ENCODE results near the gene PADI1.

PADI1 gene

DNA sequence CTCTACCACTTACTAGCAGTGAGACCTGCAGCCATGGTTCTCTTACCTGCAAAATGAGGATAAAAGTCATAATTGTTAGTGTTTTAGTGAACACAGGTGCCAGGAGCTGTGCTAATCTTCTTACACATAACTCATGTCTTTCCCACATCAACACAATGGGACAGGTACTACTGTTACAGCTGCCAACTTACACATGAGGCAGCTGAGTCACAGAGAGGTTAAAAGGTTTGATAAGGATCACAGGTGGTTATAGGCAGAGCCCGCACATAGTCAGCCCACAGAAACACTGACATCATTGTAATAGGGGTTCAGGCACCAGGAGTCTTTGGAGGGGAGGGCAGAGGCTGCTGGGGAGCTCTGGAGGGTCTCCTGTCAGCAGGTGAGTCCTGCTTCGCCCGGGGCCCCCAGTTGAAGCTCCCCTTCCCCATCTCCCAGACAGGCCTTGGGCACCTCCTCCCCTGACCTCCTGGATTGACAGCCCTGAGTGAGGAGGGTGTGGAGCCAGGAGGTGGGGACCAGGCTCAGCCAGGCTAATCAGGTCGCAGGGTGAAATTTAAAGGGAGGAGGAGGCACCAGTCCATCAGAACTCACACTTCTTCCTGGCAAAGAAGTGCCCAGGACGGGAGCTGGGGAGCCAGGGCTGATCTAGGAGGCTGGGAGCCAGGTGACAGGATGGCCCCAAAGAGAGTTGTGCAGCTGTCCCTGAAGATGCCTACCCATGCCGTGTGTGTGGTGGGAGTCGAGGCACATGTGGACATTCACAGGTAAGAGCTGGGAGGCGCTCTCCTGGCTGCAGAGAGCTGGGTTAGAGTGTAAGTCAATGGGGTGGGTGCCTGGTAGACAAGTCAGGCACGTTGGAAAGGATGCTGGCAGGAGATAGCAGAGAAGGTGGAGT is at the start of gene PADI1:
Gene PADI1, plus strand, starts transcription at position 583 of the 895 bp plus-strand sequence. Its CDS starts 90 bp downstream, at position 673.
- Histone ChIP-seq H3K27ac (no peak within 1 kb of the TSS), H3K27me3 (ENCODE audit: insufficient read depth, low read depth, severe bottlenecking) (no peaks in the 10 kb centered on the region), H3K4me3 (ENCODE audit: low read depth, low read length) (no peak within 1 kb of the TSS), H3K9me3 (ENCODE audit: severe bottlenecking) (no peaks in the 10 kb centered on the region), H3K36me3 (no peaks in the 10 kb centered on the region)
- TF ChIP-seq, protein P1, sequence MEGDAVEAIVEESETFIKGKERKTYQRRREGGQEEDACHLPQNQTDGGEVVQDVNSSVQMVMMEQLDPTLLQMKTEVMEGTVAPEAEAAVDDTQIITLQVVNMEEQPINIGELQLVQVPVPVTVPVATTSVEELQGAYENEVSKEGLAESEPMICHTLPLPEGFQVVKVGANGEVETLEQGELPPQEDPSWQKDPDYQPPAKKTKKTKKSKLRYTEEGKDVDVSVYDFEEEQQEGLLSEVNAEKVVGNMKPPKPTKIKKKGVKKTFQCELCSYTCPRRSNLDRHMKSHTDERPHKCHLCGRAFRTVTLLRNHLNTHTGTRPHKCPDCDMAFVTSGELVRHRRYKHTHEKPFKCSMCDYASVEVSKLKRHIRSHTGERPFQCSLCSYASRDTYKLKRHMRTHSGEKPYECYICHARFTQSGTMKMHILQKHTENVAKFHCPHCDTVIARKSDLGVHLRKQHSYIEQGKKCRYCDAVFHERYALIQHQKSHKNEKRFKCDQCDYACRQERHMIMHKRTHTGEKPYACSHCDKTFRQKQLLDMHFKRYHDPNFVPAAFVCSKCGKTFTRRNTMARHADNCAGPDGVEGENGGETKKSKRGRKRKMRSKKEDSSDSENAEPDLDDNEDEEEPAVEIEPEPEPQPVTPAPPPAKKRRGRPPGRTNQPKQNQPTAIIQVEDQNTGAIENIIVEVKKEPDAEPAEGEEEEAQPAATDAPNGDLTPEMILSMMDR (IDR thresholded peaks at IDR 0.05; ENCODE audit: low read depth, low read length): no peak
- DNase-seq: no peak

DNA sequence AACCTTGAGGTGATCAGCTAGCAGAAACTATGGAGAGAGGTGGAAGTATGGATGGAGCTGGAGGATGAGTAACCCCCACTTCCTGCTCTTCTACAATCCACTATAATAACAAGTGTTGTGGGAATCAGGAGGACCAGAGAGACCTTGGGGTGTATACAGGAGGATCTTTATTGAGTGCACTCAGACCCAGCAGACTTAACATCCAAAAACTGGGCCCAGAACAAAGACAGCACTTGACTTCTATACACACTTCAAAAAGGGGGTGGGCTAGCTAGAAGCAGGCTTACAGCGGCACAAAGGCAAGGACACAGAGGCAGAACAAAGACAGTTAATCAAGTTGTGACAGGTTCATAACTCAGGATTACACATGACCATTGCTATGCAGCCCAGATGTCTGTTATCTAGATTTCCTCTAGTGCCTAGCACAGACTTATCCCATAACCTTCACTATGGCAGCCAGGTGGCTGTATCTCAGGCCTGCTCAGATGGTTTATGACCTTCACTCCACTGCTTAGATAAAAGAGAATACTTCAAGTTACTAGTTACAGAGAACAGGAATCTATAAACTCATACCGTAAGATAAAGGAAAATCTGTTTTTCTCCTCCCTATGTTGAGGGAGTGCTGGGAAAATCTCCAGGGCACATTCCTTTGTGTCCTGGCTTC is 49.5 kb upstream of the PADI1 start:
- TF ChIP-seq, protein P1 (IDR thresholded peaks at IDR 0.05; ENCODE audit: low read depth, low read length): no peak
- no peak for DNase-seq
- no peaks in the 10 kb centered on the region for H3K36me3 ChIP-seq
- H3K27ac ChIP-seq: no peak overlapping the region
- H3K9me3 ChIP-seq (ENCODE audit: severe bottlenecking): peaks cover 24% of the 10 kb centered on the region
- no peaks in the 10 kb centered on the region for H3K27me3 ChIP-seq (ENCODE audit: insufficient read depth, low read depth, severe bottlenecking)
- H3K4me3 ChIP-seq (ENCODE audit: low read depth, low read length): no peak overlapping the region

GRCh38 chr1:17156108-17156507 is 48.8 kb upstream of the PADI1 start:
- TF ChIP-seq, protein P1 (IDR thresholded peaks at IDR 0.05; ENCODE audit: low read depth, low read length): no peak
- Histone ChIP-seq H3K4me3 (ENCODE audit: low read depth, low read length) (no peak overlapping the region), H3K27ac (no peak overlapping the region), H3K9me3 (ENCODE audit: severe bottlenecking) (peaks cover 24% of the 10 kb centered on the region), H3K27me3 (ENCODE audit: insufficient read depth, low read depth, severe bottlenecking) (no peaks in the 10 kb centered on the region), H3K36me3 (no peaks in the 10 kb centered on the region)
- no peak for DNase-seq

- Histone ChIP-seq H3K4me3 (ENCODE audit: low read depth, low read length) (no peak overlapping the region), H3K27me3 (ENCODE audit: insufficient read depth, low read depth, severe bottlenecking) (no peaks in the 10 kb centered on the region), H3K27ac (no peak overlapping the region), H3K9me3 (ENCODE audit: severe bottlenecking) (peaks cover 16% of the 10 kb centered on the region), H3K36me3 (no peaks in the 10 kb centered on the region)
- TF ChIP-seq, protein P1 (IDR thresholded peaks at IDR 0.05; ENCODE audit: low read depth, low read length): no peak
- no peak for DNase-seq
These were observed 46.0 kb upstream of the PADI1 start for GRCh38 chr1:17158961-17159360.

- no peaks in the 10 kb centered on the region for H3K27me3 ChIP-seq (ENCODE audit: insufficient read depth, low read depth, severe bottlenecking)
- H3K9me3 ChIP-seq (ENCODE audit: severe bottlenecking): peaks cover 4% of the 10 kb centered on the region
- TF ChIP-seq, protein P1 (IDR thresholded peaks at IDR 0.05; ENCODE audit: low read depth, low read length): no peak
- DNase-seq: no peak
- H3K36me3 ChIP-seq: no peaks in the 10 kb centered on the region
- no peak overlapping the region for H3K4me3 ChIP-seq (ENCODE audit: low read depth, low read length)
- H3K27ac ChIP-seq: no peak overlapping the region
These were observed 43.7 kb upstream of the PADI1 start for GRCh38 chr1:17161137-17161740.

Measured in WERI-Rb-1 (cell line).